Choroid plexus epithelial cell (primary cell): ENCODE results near the gene COG5.

Source experiments
- DNase-seq: peaks from one replicate; pipeline ENCODE4 v3.0.0-alpha.2; 2010; ENCODE audit warnings: low read depth
- H3K4me3 ChIP-seq: 2 replicates; pipeline ENCODE4 v1.5.1; 2011; ENCODE audit warnings: low read depth, mild to moderate bottlenecking, control low read depth, low read length, moderate library complexity
- CTCF ChIP-seq: conservative IDR thresholded peaks from 2 replicates; pipeline ENCODE4 v1.5.1; 2011; ENCODE audit warnings: low read depth, mild to moderate bottlenecking, control low read depth, inconsistent platforms, low read length, moderate library complexity

The COG5 gene

GRCh38 chr7:107392830-107393229 lies 170.9 kb downstream of the COG5 start:
- no peak for TF ChIP-seq CTCF
- no peak for DNase-seq
- no peak overlapping the region for H3K4me3 ChIP-seq

DNA sequence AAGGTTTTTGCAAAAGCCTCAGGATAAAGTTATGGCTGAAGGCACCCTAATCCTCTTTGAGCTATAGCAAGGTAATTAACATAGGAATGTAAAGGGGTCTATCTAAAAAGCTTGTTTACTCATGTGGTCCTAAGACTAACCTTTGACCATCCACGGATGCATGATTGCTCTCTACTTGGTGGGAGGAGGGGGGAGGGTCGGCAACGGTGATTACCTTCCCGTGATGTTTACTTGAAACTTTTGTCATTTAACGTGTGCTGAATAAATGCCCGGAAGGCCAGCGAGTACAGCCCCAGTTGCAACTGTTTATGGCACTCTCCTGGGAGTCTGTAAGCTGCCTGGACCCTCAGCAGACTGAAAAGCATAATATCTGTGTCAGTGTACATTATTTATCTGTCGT lies 172.8 kb downstream of the COG5 start:
- TF ChIP-seq CTCF, result no peak
- DNase-seq, result no peak
- no peak overlapping the region for H3K4me3 ChIP-seq

- no peak for DNase-seq
- TF ChIP-seq CTCF, result no peak
- H3K4me3 ChIP-seq, result no peak overlapping the region
Measured at GRCh38 chr7:107388604-107389003, 175.1 kb downstream of the COG5 start.

DNA sequence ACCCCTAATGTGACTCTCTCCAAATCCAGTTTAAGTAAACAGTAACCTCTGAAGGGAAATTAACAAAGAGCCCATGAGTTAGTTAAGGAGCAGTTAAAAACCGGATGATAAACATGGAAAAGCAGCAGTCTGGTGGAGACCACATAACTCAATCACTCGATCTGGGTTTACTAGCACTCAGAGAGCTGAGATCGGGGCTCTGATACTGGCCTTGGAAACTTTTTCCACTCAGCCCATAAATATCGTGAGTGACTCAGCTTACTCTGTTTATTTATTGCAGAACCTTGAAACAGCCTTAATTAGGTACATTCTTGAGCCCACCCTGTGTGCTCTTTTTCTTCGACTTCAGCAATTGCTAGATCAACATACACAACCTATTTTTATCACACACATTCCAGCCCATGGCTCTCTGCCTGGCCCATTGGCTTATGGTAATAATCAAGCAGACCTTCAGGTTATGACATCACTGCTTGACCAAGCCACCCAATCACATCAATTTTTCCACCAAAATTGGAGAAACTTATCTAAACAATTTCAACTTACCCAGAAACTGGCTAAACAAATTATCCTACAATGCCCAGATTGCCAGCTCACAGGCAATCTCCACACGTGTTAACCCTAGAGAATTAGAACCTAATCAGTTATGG lies 176.0 kb downstream of the COG5 start:
- TF ChIP-seq CTCF, result no peak

DNA sequence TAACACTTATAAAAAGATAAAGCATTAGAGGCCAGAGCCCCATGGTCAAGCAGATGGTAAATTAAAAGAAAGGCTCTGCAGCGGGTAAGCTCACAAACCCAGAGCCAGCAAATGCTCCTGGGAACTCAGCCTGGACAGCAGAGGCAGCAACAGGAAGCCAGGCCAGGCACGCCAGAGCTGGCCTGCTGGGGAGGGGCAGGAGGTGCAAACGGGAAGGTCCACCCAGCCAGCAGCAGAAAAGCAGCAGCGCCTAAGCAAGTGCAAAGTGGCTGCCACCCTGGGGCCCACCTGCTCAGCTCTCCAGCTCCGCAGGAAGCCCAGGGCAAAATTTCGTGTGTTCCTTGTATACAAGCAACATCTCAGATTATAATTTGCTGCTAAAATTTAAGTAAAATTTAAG lies 176.6 kb downstream of the COG5 start:
- DNase-seq, result peak; percentile 66
- peak; percentile 11 for TF ChIP-seq CTCF
- H3K4me3 ChIP-seq, result no peak overlapping the region

More for the DNA sequence above, 176.0 kb downstream of the COG5 start:
- peak; percentile 88 for DNase-seq
- H3K4me3 ChIP-seq, result no peak overlapping the region

GRCh38 chr7:107386548-107387102 lies 177.1 kb downstream of the COG5 start:
- H3K4me3 ChIP-seq, result no peak overlapping the region
- TF ChIP-seq CTCF, result no peak
- DNase-seq, result no peak

- no peak overlapping the region for H3K4me3 ChIP-seq
- no peak for DNase-seq
- peak; percentile 9 for TF ChIP-seq CTCF
Measured at GRCh38 chr7:107384025-107384424, 179.7 kb downstream of the COG5 start.
